Measurements from ENCODE around the gene BMP2K. TPM values are rescaled to one million over a fixed set of nuclear protein-coding genes. Genes with fewer than 3 reads are reported as not detected.

BMP2K gene
- total RNA-seq, 1 donor from 2014 or later: 20.7 TPM

DNA sequence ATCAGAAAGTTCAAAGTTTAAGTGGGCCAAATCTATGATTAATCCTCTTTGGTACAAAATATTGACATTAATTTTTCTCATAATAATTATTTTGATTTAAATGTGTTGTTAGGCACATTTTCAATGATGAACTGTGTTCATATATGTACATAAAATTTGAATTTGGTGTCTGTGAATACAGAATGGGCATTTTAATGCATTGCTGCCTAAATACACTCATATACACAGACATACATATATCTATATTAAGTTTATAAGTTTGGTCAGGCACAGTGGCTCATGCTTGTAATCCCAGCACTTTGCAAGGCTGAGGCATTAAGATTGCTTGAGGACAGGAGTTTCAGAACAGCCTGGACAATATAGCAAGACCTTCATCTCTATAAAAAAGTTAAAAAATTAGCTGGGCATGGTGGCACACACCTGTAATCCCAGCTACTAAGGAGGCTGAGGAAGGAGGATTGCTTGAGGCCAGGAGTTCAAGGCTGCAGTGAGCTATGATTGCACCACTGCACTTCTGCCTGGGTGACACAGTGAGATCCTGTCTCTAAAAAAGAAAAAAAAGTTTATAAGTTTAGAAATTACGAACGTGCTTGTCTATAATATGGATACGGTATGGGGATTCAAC is 12.3 kb upstream of the BMP2K start:
- intact Hi-C loops (cut with micrococcal nuclease): no loop called here

GRCh38 chr4:78764498-78764961 is 11.6 kb upstream of the BMP2K start:
- intact Hi-C loops (cut with micrococcal nuclease): no loop called here

GRCh38 chr4:78765432-78766006 is 10.6 kb upstream of the BMP2K start:
- intact Hi-C loops (cut with micrococcal nuclease): no loop called here

DNA sequence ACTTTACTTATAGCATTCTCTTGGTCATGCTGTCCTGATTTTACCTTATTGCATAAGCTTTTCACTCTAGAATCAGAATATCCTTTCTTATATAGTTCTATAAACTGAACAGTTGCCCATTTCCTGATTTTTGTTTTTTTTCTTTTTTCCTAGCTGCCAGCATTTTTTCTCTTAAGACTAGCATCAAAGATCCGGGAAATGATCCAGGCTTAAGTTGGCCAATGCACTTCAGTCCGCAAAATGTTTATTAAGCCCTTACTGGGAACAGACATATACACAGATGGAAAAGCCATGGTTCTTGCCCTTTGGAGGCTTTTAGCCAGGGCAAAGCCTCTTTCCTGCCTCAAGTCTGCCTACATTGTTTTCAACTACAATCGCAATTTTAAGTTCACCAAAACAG is 10.1 kb upstream of the BMP2K start:
- intact Hi-C loops (cut with micrococcal nuclease): no loop called here

DNA sequence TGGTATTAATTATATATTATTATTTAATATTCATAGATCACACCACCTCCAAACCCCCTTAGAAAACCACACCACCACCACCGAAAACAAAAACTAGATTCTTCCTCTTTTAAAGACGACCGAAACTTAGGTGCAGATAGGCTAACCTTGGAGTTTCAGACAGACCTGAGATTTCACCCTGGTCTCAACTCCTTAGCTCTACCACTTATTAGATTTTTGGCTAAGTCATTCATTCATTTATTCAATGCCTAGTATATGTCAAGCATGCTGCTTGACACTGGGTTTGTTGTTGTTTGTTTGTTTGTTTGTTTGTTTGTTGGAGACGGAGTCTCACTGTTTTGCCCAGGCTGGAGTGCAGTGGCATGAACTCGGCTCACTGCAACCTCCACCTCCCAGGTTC is 9.5 kb upstream of the BMP2K start:
- intact Hi-C loops (cut with micrococcal nuclease): no loop called here

GRCh38 chr4:78767350-78767749 is 8.8 kb upstream of the BMP2K start:
- intact Hi-C loops (cut with micrococcal nuclease): no loop called here

DNA sequence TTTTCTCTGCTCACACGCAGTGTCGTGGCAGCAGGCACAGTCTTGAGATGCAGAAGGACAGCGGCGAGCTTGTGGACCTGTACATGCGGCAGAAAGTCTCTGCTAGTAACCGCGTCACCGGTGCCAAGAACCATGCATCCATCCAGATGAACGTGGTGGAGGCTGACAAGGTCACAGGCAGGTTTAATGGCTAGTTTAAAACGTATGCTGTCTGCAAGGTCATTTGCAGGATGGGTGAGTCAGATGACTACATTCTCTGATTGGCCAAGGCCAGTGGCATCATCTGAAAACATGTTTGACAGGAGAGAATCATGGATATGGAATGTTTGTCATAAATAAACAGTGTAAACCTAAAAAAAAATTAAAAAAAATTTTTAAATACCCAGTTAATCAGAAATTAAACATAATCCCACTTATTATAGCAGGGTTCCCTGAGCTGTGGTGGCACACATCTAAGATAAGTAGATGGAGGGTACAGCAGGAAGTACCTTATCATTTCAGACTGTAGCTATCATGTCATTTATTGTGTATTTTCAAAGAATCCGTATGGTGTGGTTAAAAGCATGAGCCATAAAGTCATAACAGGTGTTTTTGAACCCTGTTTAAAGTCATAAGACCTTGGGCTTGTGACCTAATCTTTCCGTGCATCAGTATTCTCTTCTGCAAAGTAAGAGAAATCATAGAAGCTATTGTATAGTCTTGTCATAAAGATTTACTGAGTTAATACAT is 7.5 kb upstream of the BMP2K start:
- intact Hi-C loops (cut with micrococcal nuclease): no loop called here

DNA sequence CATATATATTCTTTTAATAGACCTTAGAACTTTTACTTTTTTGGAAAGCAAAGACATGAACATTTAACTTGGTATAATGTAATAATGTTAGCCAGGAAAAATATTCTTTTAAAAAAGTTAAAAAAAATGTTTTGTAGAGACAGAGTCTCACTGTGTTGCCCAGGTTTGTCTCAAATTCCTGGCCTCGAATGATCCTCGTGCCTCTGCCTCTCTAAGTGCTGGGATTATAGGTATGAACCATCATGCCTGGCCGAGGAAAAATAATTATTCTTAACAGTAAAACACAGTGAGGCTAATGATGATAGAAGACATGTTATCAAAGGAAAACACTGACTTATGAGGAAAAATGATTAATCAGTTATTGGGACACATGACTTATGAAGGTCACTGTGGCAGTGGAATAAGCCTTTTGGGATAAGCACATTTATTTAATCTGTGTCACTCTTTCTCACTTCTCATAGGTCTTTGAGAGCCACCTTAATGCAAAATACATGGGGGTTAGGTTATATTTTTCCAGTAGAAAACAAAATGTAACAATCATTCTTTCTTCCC is 6.0 kb upstream of the BMP2K start:
- intact Hi-C loops (cut with micrococcal nuclease): loop anchor here (10.0 kb wide), 1 partner anchor 1035 kb away; no protein-coding TSS in a partner anchor

GRCh38 chr4:78772526-78773091 is 3.5 kb upstream of the BMP2K start:
- intact Hi-C loops (cut with micrococcal nuclease): loop anchor here (2.0 to 10.0 kb wide), 2 partner anchors 16 to 1038 kb away; no protein-coding TSS in a partner anchor

DNA sequence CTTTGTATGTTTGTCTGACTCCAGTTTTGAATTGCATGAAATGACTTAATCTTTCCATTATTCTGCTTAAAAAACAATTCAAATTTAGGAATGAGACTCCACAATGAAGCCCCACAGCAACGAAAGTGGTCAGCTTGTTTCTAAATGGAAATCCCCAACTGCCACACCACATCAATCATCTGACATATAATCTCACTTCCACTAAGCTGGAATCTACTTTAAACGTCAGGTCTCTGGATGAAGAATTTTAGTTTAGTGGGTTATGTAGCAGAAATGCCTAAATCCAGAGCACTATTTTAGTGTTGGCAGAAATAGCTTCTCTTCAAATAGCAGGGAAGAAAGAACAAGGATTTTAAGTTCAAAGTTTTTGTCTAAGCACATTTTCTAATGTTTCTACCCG is 1.7 kb upstream of the BMP2K start:
- intact Hi-C loops (cut with micrococcal nuclease): loop anchor here (2.0 to 10.0 kb wide), 2 partner anchors 222 to 1040 kb away; no protein-coding TSS in a partner anchor

DNA sequence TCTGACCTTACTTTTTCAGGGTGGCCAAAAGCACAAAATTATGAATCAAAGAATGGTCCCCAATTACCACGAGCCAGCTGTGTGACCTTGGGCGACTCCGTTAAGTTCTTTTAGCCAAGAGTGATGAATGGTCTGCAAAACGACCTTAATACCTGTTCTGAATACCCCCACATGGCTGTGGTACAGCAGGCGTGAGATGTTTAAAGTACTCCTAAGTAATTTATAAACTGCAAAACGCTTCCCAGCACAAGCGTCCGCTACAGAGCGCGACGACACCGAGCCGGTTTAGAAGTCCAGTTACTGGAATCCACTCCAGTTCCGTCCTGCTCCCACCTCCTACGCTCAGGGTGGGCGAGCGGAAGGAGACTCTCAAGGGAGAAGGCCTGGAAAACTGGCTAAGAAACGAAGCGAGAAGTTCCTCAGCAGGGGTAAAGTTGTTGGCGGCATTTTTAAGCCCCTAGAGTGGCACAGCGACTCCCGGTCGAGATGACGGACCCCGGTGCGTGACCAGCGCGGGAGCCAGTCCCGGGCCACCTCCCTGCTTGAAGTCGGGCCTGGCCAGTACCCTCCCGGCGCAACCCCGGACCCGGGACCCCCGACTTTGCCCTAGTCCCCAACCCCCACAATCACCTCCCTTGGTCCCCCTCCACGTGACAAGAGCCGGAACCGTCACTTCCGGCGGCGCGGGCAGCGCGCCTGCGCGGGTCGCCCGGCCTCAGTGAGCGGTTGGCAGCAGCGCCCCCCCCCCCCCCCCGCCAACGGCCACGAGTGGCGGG is 659 bp upstream of the BMP2K start:
- intact Hi-C loops (cut with micrococcal nuclease): loop anchor here (1.0 to 10.0 kb wide), 13 partner anchors 54 to 1699 kb away; partner anchors contain the start of genes ANTXR2, CCNG2, MRPL1 and PAQR3

- intact Hi-C loops (cut with micrococcal nuclease): loop anchor here (1.0 to 10.0 kb wide), 13 partner anchors 87 to 1700 kb away; partner anchors contain the start of genes ANTXR2, CCNG2, MRPL1 and PAQR3
Observed at GRCh38 chr4:78776729-78777575, 802 bp downstream of the BMP2K start.

DNA sequence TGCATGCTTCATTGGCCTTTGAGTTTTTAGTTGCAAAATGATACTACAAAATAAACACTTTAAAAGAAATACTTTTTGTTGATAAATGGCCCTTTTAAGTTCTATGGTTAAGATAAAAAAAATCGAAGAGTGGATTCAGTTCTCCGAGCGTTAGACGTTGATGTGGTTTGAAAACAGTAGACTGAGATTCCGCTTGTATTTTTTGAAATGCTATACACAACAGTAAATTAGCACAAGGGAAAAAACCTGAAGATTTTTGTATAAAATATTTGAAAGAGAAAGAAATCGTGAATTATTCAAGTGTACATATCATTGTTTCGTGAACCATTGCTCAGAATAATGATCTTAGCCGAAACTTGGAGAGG is 1.4 kb downstream of the BMP2K start:
- intact Hi-C loops (cut with micrococcal nuclease): loop anchor here (1.0 to 10.0 kb wide), 11 partner anchors 87 to 1701 kb away; partner anchors contain the start of genes ANTXR2 and CCNG2

- intact Hi-C loops (cut with micrococcal nuclease): loop anchor here (5.0 to 10.0 kb wide), 5 partner anchors 1044 to 1621 kb away; partner anchors contain the start of genes ANTXR2 and CCNG2
Observed at GRCh38 chr4:78778530-78778929, 2.4 kb downstream of the BMP2K start.

DNA sequence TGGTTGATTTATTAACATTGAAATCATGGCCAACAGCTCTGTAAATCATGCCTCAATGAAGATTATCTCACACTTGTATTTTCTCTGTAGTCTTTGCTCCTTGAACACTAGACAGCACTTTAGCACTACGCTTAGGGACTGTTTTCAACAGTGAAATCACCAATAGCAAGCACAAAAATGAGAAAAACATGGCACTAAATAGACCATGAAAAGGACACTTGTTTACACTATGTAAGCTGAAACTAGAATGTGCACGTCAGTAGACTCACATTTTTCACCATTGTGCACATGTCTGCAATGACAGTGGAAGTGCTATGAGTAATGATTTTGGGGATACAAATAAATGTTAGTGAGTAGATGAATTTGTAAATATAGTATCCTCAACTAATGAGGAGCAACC is 3.1 kb downstream of the BMP2K start:
- intact Hi-C loops (cut with micrococcal nuclease): loop anchor here (5.0 to 10.0 kb wide), 5 partner anchors 1044 to 1622 kb away; partner anchors contain the start of genes ANTXR2 and CCNG2

DNA sequence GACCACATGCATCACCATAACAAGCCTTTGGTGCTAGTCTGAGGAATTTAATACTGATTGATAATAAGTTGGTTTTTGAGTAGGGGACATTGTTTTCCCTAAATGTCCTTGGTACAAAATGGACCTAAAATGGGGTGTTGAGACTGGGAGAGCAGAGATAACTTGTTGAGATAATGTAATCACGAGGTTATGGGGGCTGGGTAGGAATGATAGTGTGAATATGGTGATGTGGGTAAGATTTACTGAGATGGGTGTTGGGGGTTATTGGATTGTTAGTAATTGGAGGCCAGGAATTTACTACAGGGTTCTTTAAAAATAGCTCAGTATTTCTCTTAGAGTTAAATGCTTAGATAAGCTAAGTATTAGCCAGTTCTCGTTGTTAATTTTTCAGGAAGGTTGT is 3.9 kb downstream of the BMP2K start:
- intact Hi-C loops (cut with micrococcal nuclease): no loop called here

GRCh38 chr4:78781139-78781538 is 5.0 kb downstream of the BMP2K start:
- intact Hi-C loops (cut with micrococcal nuclease): no loop called here

GRCh38 chr4:78781924-78782323 is 5.8 kb downstream of the BMP2K start:
- intact Hi-C loops (cut with micrococcal nuclease): no loop called here

GRCh38 chr4:78784236-78784865 is 8.2 kb downstream of the BMP2K start:
- intact Hi-C loops (cut with micrococcal nuclease): no loop called here

All from T-helper 1 cell treated with Interleukin-12 subunit alpha and Interleukin-12 subunit beta and Interleukin-4 antibody, amounts not matched to agents 30 ng/mL and 1 ng/mL, for 36 hours (primary cell).